HL-60/S4 (cell line): Measurements from ENCODE around the gene CXADR.
"Not testable (repeated sequence)": the region's sequence is repeated elsewhere in the genome, so short reads cannot be mapped to it uniquely, and the experiment has no call there.

ENCODE experiments used
- in situ Hi-C: fragments of 300-500 bp; cut with MboI; formaldehyde crosslinking; loops from 2 replicates; pipeline ENCODE4 v1.14.3; 2022; ENCODE audit warnings: low sequenced_read_pairs

The CXADR gene

DNA sequence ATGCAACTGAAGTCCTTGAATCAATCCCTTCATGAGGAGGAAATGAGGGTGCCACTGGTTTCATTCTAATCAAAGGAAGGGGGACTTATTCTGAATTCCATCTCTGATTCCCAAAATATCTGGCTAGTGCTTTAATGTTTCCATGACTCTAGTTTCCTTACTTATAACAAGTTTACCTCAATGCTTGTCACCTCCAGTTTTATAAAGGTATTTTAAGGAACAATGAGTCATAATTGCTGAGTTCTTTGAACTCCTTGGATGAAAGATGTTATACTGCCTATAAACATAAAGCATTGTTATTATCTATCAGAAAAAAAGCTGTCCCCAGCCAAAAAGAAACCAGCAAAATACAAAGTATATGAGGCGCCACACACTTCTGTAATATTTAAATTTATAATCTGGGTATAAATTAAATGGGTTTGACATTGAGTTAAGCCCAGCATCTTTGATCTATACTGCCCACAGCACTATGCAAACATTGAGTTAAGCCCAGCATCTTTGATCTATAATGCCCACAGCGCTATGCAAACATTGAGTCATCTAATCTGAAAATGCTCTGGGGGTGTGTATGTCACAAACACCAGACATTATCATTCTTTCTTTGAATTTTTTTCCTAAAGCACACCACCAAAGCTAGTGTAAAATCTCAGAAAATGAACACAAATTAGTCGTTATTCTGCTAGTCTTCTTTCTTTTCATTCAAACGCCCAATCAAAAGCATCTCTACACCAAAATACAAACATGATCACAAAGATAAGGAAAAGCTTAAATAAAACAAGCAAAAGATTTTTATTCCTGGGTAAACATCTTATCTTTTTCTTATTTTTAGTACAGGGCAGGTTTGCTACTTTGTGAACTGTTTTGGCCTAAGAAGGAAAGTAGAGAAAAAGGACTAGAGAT lies 11.5 kb upstream of the CXADR start:
- in situ Hi-C loops, result no loop called here

DNA sequence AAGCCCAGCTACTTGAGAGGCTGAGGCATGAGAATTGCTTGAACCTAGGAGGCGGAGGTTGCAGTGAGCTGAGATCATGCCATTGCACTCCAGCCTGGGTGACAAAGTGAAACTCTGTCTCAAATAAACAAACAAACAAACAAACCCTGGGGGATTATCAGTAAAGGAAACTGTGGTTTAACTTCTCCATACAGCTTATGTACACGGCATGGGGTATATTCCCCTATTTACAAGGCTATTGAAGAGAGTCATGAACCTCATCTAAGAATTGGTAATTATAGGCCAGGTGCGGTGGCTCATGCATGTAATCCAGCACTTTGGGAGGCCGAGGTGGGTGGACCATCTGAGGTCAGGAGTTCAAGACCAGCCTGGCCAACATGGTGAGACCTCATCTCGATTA lies 9.9 kb upstream of the CXADR start:
- in situ Hi-C loops, result not testable (repeated sequence)

DNA sequence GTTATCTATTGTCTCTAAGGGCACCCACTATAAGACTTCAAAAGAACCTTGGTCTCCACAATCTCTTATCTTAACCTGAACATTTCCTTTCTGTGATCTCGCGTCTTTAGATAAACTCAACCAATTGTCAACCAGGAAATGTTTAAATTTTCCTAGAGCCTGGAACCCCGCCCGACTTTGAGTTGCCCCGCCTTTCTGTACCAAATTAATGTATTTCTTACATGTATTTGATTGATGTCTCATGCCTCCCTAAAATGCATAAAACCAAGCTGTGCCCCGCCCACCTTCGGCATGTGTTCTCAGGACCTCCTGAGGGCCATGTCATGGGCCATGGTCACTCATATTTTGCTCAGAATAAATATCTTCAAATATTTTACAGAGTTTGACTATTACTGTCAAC lies 5.9 kb upstream of the CXADR start:
- in situ Hi-C loops, result no loop called here

GRCh38 chr21:17507591-17507990 lies 5.3 kb upstream of the CXADR start:
- in situ Hi-C loops, result no loop called here

DNA sequence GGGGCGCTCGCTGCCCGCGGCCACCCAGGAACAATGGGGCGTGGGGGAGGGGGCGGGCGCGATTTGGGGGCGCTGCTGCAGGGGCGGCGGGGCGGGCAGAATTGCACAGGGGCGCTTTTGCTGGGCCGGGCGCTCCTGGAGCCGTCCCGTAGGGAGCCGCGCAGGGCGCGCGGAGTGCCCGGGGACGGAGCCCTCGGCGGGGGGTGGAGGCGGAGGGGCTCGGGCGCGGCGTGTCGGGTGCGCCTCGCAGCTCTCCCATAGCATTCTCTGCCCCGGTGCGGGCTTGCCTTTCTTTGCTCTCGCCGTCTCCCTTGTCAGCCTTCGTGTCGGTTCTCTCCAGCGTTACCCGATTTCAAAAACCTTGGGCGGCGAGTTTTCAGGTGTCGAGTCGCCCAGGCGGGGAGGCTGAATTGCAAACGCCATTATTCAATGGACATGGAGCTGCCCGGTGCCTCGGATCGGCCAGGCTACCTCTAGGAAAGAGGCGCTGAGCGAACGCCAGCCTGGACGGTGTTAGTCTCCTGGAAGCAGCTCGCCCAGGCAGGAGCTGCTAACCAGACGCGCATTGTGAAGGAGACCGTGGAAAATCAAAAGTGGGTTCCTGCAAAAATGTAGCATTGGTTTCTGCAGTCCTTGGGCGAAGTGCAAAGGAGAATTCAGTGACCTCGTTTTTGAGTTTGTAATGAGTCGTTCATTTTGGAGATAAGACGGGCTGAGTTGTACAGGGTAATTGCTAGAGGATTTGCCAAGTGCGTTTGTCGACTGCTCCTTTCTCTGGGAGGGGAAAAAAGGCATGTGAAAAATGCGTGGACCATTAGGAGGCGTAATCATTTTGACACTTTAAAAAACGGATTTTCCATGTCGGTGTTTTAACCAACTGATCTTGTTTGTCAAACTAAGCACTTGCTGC lies 626 bp downstream of the CXADR start:
- in situ Hi-C loops, result no loop called here

- in situ Hi-C loops, result no loop called here
These were observed 1.4 kb downstream of the CXADR start for GRCh38 chr21:17514124-17514845.

- in situ Hi-C loops, result not testable (repeated sequence)
These were observed 4.2 kb downstream of the CXADR start for GRCh38 chr21:17517008-17517407.

DNA sequence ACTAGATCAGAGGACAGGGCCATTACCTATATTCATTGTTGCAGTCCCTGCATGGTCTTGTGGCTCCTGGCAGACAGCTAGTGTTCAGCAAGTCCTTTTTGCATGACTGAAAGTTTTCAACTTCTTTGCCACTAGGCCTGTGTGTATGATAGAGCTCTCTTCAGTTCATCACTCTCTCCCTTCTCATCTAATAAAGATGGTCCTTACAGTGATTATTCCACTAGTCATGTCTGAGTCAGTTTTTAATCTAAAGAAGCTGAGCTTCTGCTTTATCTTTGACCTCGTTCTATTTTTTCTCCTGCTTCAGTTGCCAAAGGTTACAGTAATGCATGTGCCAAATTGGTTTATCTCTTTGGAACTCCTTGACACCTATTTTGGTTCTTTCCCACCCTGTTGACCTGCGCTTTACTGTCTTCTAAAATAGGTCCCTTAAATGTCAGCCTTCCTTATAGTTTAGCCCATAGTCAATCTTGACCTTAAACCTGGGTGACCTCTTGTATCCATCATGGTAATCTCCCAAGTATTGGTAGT lies 6.4 kb downstream of the CXADR start:
- in situ Hi-C loops, result no loop called here

DNA sequence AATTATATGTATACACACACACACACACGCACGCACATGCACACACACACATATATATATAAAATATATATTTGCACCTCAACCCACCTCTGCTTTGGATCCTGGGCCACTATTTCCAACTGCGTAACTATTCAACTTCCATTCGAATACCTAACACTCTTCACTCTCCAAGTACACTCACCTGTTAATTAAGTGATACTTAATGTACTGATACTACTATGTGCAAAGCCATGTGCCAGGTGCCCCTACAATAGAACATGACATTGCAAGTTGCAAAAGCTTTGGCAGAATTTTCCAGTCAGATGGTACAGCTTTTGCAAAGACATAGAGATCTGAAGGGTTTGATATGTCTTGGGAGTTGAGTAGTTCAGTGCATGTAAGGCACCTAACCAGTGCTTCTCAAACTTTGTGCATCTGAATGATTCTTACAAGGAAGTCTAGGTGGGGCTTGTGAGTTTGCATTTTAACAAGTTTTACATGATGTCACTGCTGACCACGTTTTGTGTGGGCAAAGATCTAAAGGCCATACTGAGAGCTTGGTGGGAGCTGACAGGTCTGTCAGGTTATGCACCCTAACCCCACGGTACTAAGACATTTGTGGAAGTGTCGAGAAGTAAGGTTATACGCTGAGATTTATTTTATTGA lies 7.2 kb downstream of the CXADR start:
- in situ Hi-C loops, result no loop called here

GRCh38 chr21:17523007-17523451 lies 10.2 kb downstream of the CXADR start:
- in situ Hi-C loops, result no loop called here

DNA sequence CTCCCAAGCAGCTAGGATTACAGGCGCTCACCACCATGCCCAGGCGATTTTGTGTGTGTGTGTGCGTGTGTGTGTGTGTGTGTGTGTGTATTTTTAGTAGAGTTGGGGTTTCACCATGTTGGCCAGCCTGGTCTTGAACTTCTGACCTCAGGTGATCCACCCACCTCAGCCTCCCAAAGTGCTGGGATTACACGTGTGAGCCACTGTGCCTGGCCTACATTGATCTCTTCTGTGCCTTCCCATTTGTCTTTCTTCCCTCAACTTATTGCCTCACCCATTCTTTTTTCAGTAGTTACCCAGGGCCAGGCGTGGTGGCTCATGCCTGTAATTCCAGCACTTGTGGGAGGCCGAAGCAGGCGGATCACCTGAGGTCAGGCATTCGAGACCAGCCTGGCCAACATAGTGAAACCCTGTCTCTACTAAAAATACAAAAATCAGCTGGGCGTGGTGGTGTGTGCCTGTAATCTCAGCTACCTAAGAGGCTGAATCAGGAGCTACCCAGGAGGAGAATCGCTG lies 11.2 kb downstream of the CXADR start:
- in situ Hi-C loops, result not testable (repeated sequence)

DNA sequence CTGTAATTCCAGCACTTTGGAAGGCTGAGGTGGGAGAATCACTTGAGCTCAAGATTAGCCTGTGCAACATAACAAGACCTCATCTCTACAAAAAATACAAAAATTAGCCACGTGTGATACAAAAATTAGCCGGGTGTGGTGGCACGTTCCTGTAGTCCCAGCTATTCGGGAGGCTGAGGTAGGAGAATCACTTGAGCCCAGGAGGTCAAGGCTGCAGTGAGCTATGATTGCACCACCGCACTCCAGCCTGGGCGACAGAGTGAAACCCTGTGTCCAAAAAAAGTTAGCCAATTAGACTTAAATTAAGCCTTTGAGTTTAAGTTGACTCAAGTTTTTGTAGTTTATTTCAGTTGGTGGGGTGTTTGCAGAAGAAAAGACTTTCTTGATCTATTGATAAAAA lies 11.8 kb downstream of the CXADR start:
- in situ Hi-C loops, result no loop called here

GRCh38 chr21:17526776-17527175 lies 13.9 kb downstream of the CXADR start:
- in situ Hi-C loops, result no loop called here

DNA sequence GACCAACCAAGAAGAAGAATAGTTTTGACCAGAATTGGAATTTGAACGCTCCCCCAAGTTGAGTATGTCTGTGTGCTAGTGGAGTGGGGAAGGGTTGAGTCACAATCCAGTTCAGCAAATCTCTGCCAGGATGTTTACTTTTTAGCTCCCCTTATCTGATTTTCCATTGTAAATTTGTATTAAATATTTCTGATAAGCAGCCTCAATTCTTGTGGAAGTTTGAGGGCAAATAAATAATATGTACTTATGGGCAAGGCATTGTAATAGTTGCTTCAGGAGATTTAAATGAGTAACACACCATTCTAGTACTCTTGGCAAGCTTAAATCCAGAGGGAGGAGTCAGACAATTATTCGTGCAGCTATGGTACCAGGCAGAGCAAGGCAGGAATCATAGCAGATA lies 14.4 kb downstream of the CXADR start:
- in situ Hi-C loops, result no loop called here

- in situ Hi-C loops, result no loop called here
These were observed 14.9 kb downstream of the CXADR start for GRCh38 chr21:17527711-17528110.

DNA sequence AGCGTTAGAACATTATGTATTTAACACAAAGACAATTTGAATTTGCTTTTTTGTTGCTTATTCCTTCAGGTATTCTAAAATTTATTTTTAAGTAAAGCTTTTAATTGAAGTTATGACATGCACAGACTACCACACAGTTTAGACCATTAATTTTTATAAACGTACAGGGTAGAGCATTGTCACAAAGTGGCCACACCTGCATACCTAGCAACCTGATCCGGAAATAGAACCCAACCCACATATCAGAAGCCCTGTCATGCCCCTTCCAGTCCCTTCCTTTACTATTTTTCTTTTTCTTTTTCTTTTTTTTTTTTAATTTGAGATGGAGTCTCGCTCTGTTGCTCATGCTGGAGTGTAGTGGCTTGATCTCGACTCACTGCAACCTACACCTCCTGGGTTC lies 16.8 kb downstream of the CXADR start:
- in situ Hi-C loops, result no loop called here

GRCh38 chr21:17532292-17532691 lies 19.4 kb downstream of the CXADR start:
- in situ Hi-C loops, result no loop called here

DNA sequence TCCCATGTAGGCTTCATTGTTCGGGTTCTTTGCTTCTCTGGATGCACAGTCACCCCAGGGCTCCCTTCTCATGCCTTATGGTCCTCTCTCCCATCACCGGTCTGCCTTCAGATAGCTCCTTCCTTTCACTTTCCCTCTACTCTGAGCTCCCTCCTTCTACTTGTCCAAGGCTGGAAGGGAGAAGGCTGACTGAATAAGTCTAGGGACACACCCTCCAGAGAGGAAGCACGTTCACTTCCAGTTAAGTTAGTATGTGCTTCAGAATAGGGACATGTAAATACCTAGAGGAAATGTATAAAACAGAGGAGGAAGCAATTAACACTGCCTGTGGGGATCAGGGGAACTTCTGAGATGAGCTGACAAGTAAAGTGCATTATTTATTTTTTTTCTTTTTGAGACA lies 23.5 kb downstream of the CXADR start:
- in situ Hi-C loops, result no loop called here

- in situ Hi-C loops, result no loop called here
These were observed 24.5 kb downstream of the CXADR start for GRCh38 chr21:17537299-17537698.

DNA sequence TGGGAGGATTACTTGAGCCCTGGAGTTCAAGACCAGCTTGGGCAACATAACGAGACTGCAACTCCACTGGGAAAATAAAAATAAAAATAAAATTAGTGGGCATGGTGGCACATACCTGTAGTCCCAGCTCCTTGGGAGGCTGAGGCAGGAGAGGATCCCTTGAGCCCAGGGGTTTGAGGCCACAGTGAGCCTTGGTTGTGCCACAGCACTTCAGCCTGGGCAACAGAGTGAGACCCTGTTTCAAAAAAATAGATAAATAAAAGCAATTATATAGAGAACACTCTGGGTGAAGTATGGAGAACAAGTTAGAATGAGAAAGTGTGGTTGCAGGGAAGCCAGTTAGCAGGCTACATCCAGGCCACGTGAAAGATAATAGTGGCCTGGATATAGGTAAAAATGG lies 25.7 kb downstream of the CXADR start:
- in situ Hi-C loops, result no loop called here
